HG03432 (cell line): ENCODE results near the gene DNMT3A.
A peak's percentile ranks its signal among the peaks of the same experiment; 100 is the strongest.

ENCODE experiments used
- ATAC-seq: cut with Tn5 transposase; IDR thresholded peaks from one replicate; pipeline ENCODE4 v1.9.1; 2021; ENCODE audit warnings: mild to moderate bottlenecking, moderate library complexity; ENCODE audit not compliant: unreplicated experiment

DNMT3A gene

GRCh38 chr2:25328152-25329085, 13.3 kb downstream of the DNMT3A start:
- ATAC-seq = no peak

- no peak for ATAC-seq
Measured at GRCh38 chr2:25326326-25327013, 15.3 kb downstream of the DNMT3A start.

- no peak for ATAC-seq
Measured at GRCh38 chr2:25324905-25325592, 16.7 kb downstream of the DNMT3A start.

GRCh38 chr2:25324251-25324650, 17.5 kb downstream of the DNMT3A start:
- no peak for ATAC-seq

GRCh38 chr2:25323610-25324189, 18.0 kb downstream of the DNMT3A start:
- no peak for ATAC-seq

GRCh38 chr2:25323042-25323514, 18.6 kb downstream of the DNMT3A start:
- ATAC-seq = no peak

- no peak for ATAC-seq
Measured at GRCh38 chr2:25322312-25322711, 19.4 kb downstream of the DNMT3A start.

GRCh38 chr2:25320077-25320476, 21.6 kb downstream of the DNMT3A start:
- no peak for ATAC-seq

GRCh38 chr2:25316101-25316500, 25.6 kb downstream of the DNMT3A start:
- no peak for ATAC-seq

GRCh38 chr2:25315316-25315680, 26.4 kb downstream of the DNMT3A start:
- no peak for ATAC-seq

- peak; percentile 80 for ATAC-seq
Measured at GRCh38 chr2:25314514-25315315, 27.0 kb downstream of the DNMT3A start.

- peak; percentile 19 for ATAC-seq
Measured at GRCh38 chr2:25313711-25314513, 27.8 kb downstream of the DNMT3A start.

GRCh38 chr2:25312958-25313710, 28.6 kb downstream of the DNMT3A start:
- ATAC-seq = no peak

- ATAC-seq = no peak
Measured at GRCh38 chr2:25311865-25312575, 29.7 kb downstream of the DNMT3A start.

- ATAC-seq = no peak
Measured at GRCh38 chr2:25310965-25311864, 30.5 kb downstream of the DNMT3A start.

GRCh38 chr2:25310709-25310964, 31.1 kb downstream of the DNMT3A start:
- ATAC-seq = no peak

- no peak for ATAC-seq
Measured at GRCh38 chr2:25309402-25309801, 32.3 kb downstream of the DNMT3A start.
